Amygdala (tissue), 56 donors: ENCODE results near the gene MAPK10.
"Not testable (repeated sequence)": the region's sequence is repeated elsewhere in the genome, so short reads cannot be mapped to it uniquely, and the experiment has no call there.

Source experiments
- DNase-seq, 56 donors: peaks; one replicate each; lab custom pipeline; 2025; lab: John Stamatoyannopoulos, UW

MAPK10 gene

DNA sequence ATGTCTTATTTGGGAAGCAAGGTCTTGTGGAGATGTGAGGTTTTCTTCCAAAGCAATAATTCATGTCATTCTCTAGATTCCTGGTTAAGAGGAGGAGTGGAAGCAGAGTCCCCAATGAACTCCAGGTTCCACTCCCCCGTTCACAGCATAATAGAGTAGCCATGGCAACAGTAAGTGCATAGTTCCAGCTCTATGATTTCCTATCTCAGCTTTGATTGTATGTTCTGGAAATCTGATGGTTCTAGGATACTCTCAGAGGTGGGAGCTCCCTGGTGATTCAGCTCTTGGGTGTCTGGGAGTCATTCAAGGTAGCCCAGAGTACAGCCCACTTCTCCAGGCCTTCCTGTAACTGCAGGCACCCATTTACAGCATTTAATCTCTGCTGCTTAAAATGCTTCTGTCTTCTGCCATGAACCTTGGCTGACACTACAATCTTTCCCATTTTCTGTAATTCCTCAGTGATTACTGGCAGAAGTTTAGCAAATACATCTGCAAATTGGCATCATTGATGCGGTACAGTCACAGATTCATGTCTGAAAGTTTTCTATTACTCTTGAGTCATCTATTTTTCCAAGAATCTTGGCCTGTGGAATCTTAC, 242.0 kb downstream of the MAPK10 start:
- no peak for DNase-seq

DNA sequence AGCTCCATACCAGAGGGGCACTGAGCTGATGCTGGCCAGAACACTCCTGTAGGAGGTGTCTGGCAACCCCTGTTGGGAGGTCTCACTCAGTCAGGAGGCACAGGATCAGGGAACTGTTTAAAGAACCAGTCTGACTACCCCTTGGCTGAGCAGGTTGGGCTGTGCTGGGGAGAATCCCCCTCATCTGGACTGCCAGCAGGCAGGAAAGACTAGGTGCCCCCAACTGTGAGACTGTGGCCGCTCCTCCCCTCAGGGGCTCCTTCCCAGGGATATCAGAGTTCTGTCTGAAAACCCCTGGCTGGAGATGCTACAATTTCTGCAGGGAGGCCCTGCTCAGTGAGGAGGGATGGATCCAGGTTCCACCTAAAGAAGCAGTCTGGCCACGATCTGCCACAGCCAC, 245.3 kb downstream of the MAPK10 start:
- DNase-seq, result no peak

- no peak for DNase-seq
These were observed 251.0 kb downstream of the MAPK10 start for GRCh38 chr4:86108834-86109233.

- no peak for DNase-seq
These were observed 251.7 kb downstream of the MAPK10 start for GRCh38 chr4:86108137-86108536.

GRCh38 chr4:86107112-86107511, 252.7 kb downstream of the MAPK10 start:
- no peak for DNase-seq

GRCh38 chr4:86106475-86106874, 253.4 kb downstream of the MAPK10 start:
- DNase-seq, result no peak

GRCh38 chr4:86101841-86102240, 258.0 kb downstream of the MAPK10 start:
- DNase-seq, result no peak

- DNase-seq, result no peak
These were observed 258.4 kb downstream of the MAPK10 start for GRCh38 chr4:86101410-86101809.

DNA sequence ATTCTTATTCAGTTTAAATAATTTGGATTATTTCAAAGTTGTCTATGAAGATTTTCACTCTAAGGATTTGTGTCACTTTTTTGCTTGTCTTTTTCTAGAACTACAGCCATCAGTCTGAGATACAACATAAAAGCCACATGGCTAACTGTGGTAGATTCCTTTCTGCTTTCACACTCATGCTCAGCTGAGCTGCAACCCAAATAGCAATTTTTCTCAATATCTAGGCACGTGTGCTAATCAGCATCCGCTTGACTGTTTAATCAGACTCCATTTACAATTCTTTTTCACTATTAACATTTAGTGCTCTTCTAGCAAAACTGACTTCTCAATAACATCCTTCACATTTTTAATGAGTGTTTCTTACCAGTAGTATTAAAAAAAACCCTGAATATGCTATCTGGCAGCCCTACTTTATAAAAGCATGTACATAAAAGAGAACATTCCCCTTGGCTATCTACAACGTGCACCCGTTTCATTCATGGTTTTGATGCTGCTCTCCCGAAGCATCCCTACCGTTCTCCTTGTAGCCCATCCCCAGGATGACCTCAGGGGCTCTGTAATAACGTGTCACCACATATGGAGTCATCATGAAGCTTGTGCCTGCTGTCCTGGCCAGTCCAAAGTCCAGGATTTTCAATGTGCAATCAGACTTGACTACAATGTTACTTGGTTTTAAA, 259.2 kb downstream of the MAPK10 start:
- DNase-seq, result no peak

GRCh38 chr4:86099348-86099747, 260.5 kb downstream of the MAPK10 start:
- no peak for DNase-seq

DNA sequence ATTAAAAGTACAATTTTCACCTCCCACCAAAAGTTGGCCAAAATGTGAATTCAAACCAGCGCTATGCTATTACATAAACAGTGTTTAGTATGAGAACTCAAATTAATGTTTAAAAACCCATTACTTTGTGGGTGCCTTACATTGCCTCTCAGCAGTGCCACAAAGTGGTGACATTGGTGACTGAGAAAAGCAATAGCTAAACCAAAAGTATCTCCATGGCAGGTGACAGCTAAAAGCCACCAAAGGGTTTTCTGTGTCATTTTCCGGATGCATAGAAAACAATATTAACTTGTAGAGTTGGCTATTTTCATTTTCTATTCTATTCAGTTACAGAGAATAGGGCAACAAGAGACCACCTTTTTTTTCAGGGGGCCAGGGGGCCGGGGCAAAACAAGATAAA, 261.2 kb downstream of the MAPK10 start:
- DNase-seq, result no peak

GRCh38 chr4:86096373-86096772, 263.5 kb downstream of the MAPK10 start:
- DNase-seq, result no peak

- DNase-seq, result no peak
These were observed 267.2 kb downstream of the MAPK10 start for GRCh38 chr4:86092684-86093083.

- DNase-seq, result no peak
These were observed 268.7 kb downstream of the MAPK10 start for GRCh38 chr4:86091201-86091600.

GRCh38 chr4:86089781-86090323, 270.0 kb downstream of the MAPK10 start:
- DNase-seq, result no peak

DNA sequence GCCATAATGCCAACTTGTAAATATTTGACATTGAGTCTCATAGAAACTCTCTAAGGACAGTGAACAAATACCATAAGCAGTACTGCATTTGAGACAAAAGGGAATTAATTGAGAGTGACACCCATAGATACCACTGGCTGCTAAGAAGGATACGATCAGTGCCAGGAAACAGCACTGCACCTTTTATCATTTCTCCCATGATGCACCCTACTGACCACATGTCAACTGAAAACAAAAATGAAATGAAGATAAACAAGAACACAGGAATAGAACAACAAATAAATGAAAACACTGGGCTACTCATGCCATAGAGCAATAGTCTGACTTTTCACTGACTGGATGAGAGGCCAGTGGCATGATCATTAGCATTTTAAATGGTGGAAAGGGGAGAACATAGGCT, 270.8 kb downstream of the MAPK10 start:
- DNase-seq, result no peak

DNA sequence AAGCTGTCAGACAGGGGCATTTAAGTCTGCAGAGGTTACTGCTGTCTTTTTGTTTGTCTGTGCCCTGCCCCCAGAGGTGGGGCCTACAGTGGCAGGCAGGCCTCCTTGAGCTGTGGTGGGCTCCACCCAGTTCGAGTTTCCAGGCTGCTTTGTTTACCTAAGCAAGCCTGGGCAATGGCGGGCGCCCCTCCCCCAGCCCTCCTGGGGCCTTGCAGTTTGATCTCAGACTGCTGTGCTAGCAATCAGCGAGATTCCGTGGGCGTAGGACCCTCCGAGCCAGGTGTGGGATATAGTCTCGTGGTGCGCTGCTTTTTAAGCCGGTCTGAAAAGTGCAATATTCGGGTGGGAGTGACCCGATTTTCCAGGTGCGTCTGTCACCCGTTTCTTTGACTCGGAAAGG, 284.1 kb downstream of the MAPK10 start:
- not testable (repeated sequence) for DNase-seq

DNA sequence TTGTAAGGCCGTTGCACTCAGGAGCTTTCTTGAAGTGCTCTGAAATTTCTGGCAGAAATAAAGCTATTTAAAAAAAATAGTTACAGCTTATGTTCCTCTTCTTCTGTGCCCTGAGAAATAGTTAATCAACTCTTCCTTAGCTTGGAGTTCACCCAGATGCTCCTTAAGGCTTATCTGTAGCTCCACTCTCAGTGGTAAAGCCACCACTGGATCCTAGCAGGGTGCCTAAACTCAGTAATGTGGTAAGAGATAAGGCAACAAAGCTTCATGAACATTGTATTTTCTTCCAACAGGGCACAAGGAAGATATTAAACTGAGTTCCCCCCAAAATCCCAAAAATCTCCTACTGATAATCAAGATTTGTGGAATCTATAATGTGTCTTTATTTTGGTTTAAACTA, 299.5 kb downstream of the MAPK10 start:
- no peak for DNase-seq

- DNase-seq, result no peak
These were observed 301.2 kb downstream of the MAPK10 start for GRCh38 chr4:86058621-86059020.

DNA sequence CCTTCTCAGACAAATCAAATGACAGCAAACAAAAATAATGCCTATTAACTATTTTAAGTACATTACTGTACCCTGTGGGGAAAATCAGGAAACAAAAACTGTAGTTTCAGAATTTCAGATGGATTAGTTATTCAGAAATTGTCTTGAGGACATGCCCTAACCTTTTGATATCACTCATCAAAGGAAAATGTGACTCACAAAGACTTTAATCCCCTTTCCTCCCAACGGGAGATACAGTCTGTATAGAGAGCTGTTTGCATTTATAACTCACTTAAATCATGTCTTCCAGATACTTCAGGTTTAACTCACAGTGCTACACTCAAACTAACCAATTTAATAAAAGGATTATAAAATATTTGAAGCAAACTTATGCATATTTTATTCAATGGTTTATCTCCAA, 304.0 kb downstream of the MAPK10 start:
- no peak for DNase-seq

GRCh38 chr4:86054286-86055032, 305.4 kb downstream of the MAPK10 start:
- DNase-seq, result peak in 4 of 56 donors; percentile 9 to 32 (median 17)

DNA sequence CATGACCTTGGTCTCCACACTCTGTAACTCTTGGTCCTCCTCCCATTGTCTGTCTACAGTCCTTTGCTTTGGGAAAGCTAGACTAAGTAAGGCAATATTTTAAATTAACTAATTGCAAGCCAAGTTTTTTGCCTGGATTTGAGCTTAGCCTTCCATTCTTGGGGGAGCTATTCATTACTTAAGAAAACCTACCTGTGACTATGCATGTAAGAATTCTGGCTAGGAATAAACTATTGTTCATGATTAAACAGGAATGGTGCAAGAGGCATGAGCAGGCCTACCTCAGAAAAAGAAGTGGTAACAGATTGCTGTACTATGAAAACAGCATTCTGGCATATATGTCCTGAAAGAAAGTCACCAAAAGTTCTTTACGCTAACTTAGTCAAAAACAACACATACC, 309.4 kb downstream of the MAPK10 start:
- DNase-seq, result no peak
